DND-41 (cell line): ENCODE results near the gene TMC5.
A peak's percentile ranks its signal among the peaks of the same experiment; 100 is the strongest.

Experiments used
- ATAC-seq: fragments of 200-7000 bp; cut with Tn5 transposase; 3 replicates; pipeline ENCODE4 v1.9.1; 2021; ENCODE audit warnings: low read depth; ENCODE audit not compliant: insufficient read depth
- DNase-seq: peaks from one replicate; pipeline ENCODE4 v3.0.0-alpha.2; 2020
- H2AFZ ChIP-seq: 2 replicates; pipeline ENCODE4 v1.6.0; 2012; ENCODE audit warnings: low read depth, low read length
- H3K27ac ChIP-seq: 2 replicates; pipeline ENCODE4 v1.5.1; 2012; ENCODE audit warnings: low read length, inconsistent platforms
- H3K27me3 ChIP-seq: fragments of 200-600 bp; sonication (generic); 2 replicates; pipeline ENCODE4 v1.6.0; 2012; ENCODE audit warnings: low read length, mild to moderate bottlenecking, inconsistent platforms; ENCODE audit not compliant: insufficient read depth, poor library complexity
- H3K36me3 ChIP-seq: 2 replicates; pipeline ENCODE4 v1.5.1; 2012; ENCODE audit warnings: low read length, inconsistent platforms; ENCODE audit not compliant: insufficient read depth
- H3K4me1 ChIP-seq: 2 replicates; pipeline ENCODE4 v1.5.1; 2012; ENCODE audit warnings: mild to moderate bottlenecking, low read length; ENCODE audit not compliant: insufficient read depth
- H3K4me2 ChIP-seq: 2 replicates; pipeline ENCODE4 v1.6.0; 2012; ENCODE audit warnings: mild to moderate bottlenecking, moderate library complexity, low read length, inconsistent platforms; ENCODE audit not compliant: insufficient read depth
- H3K4me3 ChIP-seq, 2 experiments: fragments of 200-600 bp in 1 of 2; shearing (Covaris generic) in 1 of 2; 2 replicates each; pipeline ENCODE4 v1.5.1; 2012 to 2016; ENCODE audit warnings: inconsistent platforms in 2 of 2, low read length in 2 of 2, mild to moderate bottlenecking in 2 of 2, low read depth in 1 of 2, moderate library complexity in 1 of 2
- H3K79me2 ChIP-seq: 2 replicates; pipeline ENCODE4 v1.6.0; 2012; ENCODE audit warnings: low read length, inconsistent platforms; ENCODE audit not compliant: insufficient read depth
- H3K9ac ChIP-seq: 2 replicates; pipeline ENCODE4 v1.6.0; 2012; ENCODE audit warnings: low read depth, mild to moderate bottlenecking, inconsistent platforms, low read length, moderate library complexity
- H3K9me3 ChIP-seq: 2 replicates; pipeline ENCODE4 v1.5.1; 2012; ENCODE audit warnings: low read length, moderate library complexity, mild to moderate bottlenecking, inconsistent platforms; ENCODE audit not compliant: insufficient read depth, severe bottlenecking
- H4K20me1 ChIP-seq: 2 replicates; pipeline ENCODE4 v1.6.0; 2012; ENCODE audit warnings: low read length; ENCODE audit not compliant: insufficient read depth
- CTCF ChIP-seq: IDR thresholded peaks from 2 replicates; pipeline ENCODE4 v1.5.1; 2012; ENCODE audit warnings: borderline replicate concordance, low read length, moderate library complexity, mild to moderate bottlenecking; ENCODE audit not compliant: poor library complexity, severe bottlenecking; ENCODE audit errors: extremely low read depth
- EZH2 ChIP-seq: IDR thresholded peaks from 3 replicates; pipeline ENCODE4 v1.6.1; 2012; ENCODE audit warnings: borderline replicate concordance, low read depth, mild to moderate bottlenecking, moderate library complexity, low read length, inconsistent platforms; ENCODE audit not compliant: severe bottlenecking

Gene TMC5

DNA sequence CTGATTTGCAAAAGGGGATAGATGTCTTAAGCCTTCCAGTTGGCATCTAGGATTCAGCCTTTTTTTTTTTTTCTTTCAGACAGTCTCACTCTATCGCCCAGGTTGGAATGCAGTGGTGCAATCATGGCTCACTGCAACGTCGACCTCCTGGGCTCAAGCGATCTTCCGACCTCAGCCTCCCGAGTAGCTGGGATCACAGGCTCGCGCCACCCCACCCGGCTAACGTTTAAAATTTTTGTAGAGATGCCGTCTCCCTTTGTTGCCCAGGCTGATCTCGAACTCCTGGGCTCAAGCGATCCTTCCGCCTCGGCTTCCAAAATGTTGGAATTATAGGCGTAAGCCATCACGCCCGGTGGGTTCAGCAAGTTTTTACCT is 105.5 kb downstream of the TMC5 start:
- Histone ChIP-seq H3K4me3 (peak overlapping the region in 1 of 2 experiments; percentile 97; a peak in 2 of 4 replicates), H3K4me2 (peak overlapping the region; percentile 53), H3K9me3 (no peaks in the 10 kb centered on the region), H3K79me2 (peaks cover 73% of the 10 kb centered on the region), H2AFZ (peak overlapping the region; percentile 82), H3K4me1 (peaks cover 69% of the 10 kb centered on the region), H3K27ac (peak overlapping the region; percentile 65), H4K20me1 (no peaks in the 10 kb centered on the region), H3K27me3 (no peaks in the 10 kb centered on the region), H3K36me3 (peaks cover 16% of the 10 kb centered on the region), H3K9ac (peak overlapping the region; percentile 84; the same call in 1 of the 2 replicates)
- ATAC-seq = no peak
- TF ChIP-seq EZH2 (no peak), CTCF (no peak)
- DNase-seq = no peak

GRCh38 chr16:19523559-19524355 is 106.1 kb downstream of the TMC5 start, which contains the start of gene CCP110:
Gene CCP110, plus strand, starts transcription at chr16:19523942. Its CDS starts 3,940 bp downstream, at chr16:19527882.
- peak within 1 kb of the TSS; percentile 95 for H2AFZ ChIP-seq
- H3K27ac ChIP-seq = peak within 1 kb of the TSS; percentile 91
- peaks cover 73% of the 10 kb centered on the region for H3K79me2 ChIP-seq
- peak within 1 kb of the TSS; percentile 84 for H3K9ac ChIP-seq
- peak; percentile 96 for DNase-seq
- peaks cover 21% of the 10 kb centered on the region for H3K36me3 ChIP-seq
- H4K20me1 ChIP-seq = no peaks in the 10 kb centered on the region
- ATAC-seq = peak; percentile 83
- H3K4me2 ChIP-seq = peak within 1 kb of the TSS; percentile 93
- peaks cover 65% of the 10 kb centered on the region for H3K4me1 ChIP-seq
- no peaks in the 10 kb centered on the region for H3K27me3 ChIP-seq
- H3K9me3 ChIP-seq = no peaks in the 10 kb centered on the region
- peak within 1 kb of the TSS; percentile 80 to 97 for H3K4me3 ChIP-seq
- no peak for TF ChIP-seq EZH2
- TF ChIP-seq CTCF = no peak

- Histone ChIP-seq H3K9me3 (no peaks in the 10 kb centered on the region), H4K20me1 (no peaks in the 10 kb centered on the region), H3K79me2 (peaks cover 71% of the 10 kb centered on the region), H3K36me3 (peaks cover 23% of the 10 kb centered on the region), H3K4me1 (peaks cover 60% of the 10 kb centered on the region), H3K27me3 (no peaks in the 10 kb centered on the region), H2AFZ (peak overlapping the region; percentile 95), H3K27ac (peak overlapping the region; percentile 91), H3K9ac (peak overlapping the region; percentile 84), H3K4me3 (peak overlapping the region; percentile 80 to 97), H3K4me2 (peak overlapping the region; percentile 83)
- ATAC-seq (no peak), DNase-seq (peak; percentile 27)
- no peak for TF ChIP-seq CTCF
- no peak for TF ChIP-seq EZH2
Measured at GRCh38 chr16:19524356-19524615, 106.6 kb downstream of the TMC5 start.
